ENCODE measurements around the gene MATN1. TPM values are rescaled to one million over a fixed set of nuclear protein-coding genes. Genes with fewer than 3 reads are reported as not detected.

The MATN1 gene
- polyA plus RNA-seq, 3 donors: 0.07 TPM; not detected in 2

GRCh38 chr1:30762930-30763650, 39.7 kb upstream of the MATN1 start:
- peak in 2 of 3 donors; percentile 46 to 55 for DNase-seq
- peak overlapping the region in 1 of 2 donors; percentile 30 for H3K4me3 Mint-ChIP-seq

More at GRCh38 chr1:30762930-30763650, 39.7 kb upstream of the MATN1 start:
- H3K4me1 Mint-ChIP-seq: peaks cover 55% of the 10 kb centered on the region
- no peak overlapping the region for H3K27ac ChIP-seq (ENCODE audit: low read depth in 1 of 2, low read length in 2 of 2)
- H4K20me1 ChIP-seq (ENCODE audit: insufficient read depth, low read length): peaks cover 51% of the 10 kb centered on the region
- 72% methylated on average over 3 of the region's 7 CpGs for WGBS (ENCODE audit: insufficient coverage)
- H3K27ac Mint-ChIP-seq: peak overlapping the region in 1 of 7 donors; percentile 33
- no peak overlapping the region for H3K9ac ChIP-seq (ENCODE audit: insufficient read depth, low read length, poor library complexity, severe bottlenecking)
- H3K9me3 Mint-ChIP-seq: peaks cover 0 to 3% (median 0%) of the 10 kb centered on the region in 7 donors
- H3K27me3 ChIP-seq (ENCODE audit: control insufficient read depth in 2 of 2, insufficient read depth in 2 of 2, low read length in 2 of 2): no peaks in the 10 kb centered on the region
- no peaks in the 10 kb centered on the region for H3K36me3 Mint-ChIP-seq
- H3K36me3 ChIP-seq (replicated peaks in 1 of 2; ENCODE audit: control insufficient read depth in 1 of 2, insufficient read depth in 2 of 2, low read length in 2 of 2): no peaks in the 10 kb centered on the region
- no peak overlapping the region for H3K4me3 ChIP-seq (replicated peaks in 1 of 3; ENCODE audit: low read depth in 2 of 3, low read length in 3 of 3)
- H2AFZ ChIP-seq (ENCODE audit: insufficient read depth, low read depth, low read length, poor library complexity, severe bottlenecking): no peak overlapping the region
- no peak for TF ChIP-seq CTCF (IDR thresholded peaks at IDR 0.05)
- intact Hi-C loops (cut with micrococcal nuclease): no loop called here
- H3K27me3 Mint-ChIP-seq (ENCODE audit: low read depth in 3 of 3): peaks cover 0 to 2% (median under 1%) of the 10 kb centered on the region in 3 donors
- no peaks in the 10 kb centered on the region for H3K9me3 ChIP-seq (replicated peaks in 1 of 2; ENCODE audit: control insufficient read depth in 1 of 2, insufficient read depth in 1 of 2, low read length in 2 of 2)
- no peak overlapping the region for H3K4me2 ChIP-seq (replicated peaks; ENCODE audit: extremely low read depth, low read length, poor library complexity, severe bottlenecking)
- peaks cover 55 to 59% of the 10 kb centered on the region in 2 donors for H3K4me1 ChIP-seq (ENCODE audit: control insufficient read depth in 1 of 2, insufficient read depth in 2 of 2, low read length in 2 of 2)
- H3K79me2 ChIP-seq (ENCODE audit: insufficient read depth, low read length): peaks cover 23% of the 10 kb centered on the region

Measured in CD14-positive monocyte (primary cell).